Brain microvascular endothelial cell (primary cell): ENCODE measurements around the gene MATN3.

Experiments
- DNase-seq: peaks from one replicate; pipeline ENCODE4 v3.0.0-alpha.2; 2020
- H3K27ac ChIP-seq: fragments of 250-450 bp; sonication (Bioruptor Pico); 2 replicates; pipeline ENCODE4 v1.5.1; 2020; ENCODE audit warnings: mild to moderate bottlenecking, moderate library complexity
- H3K27me3 ChIP-seq: fragments of 250-450 bp; sonication (Bioruptor Pico); replicated peaks from 2 replicates; pipeline ENCODE4 v1.5.1; 2020; ENCODE audit warnings: mild to moderate bottlenecking
- H3K36me3 ChIP-seq: fragments of 250-450 bp; sonication (Bioruptor Pico); replicated peaks from 2 replicates; pipeline ENCODE4 v1.5.1; 2020; ENCODE audit warnings: mild to moderate bottlenecking
- H3K4me3 ChIP-seq: 2 replicates; pipeline ENCODE4 v1.5.1; 2011; ENCODE audit warnings: low read depth, mild to moderate bottlenecking, control low read depth, low read length, moderate library complexity
- CTCF ChIP-seq: IDR thresholded peaks from 2 replicates; pipeline ENCODE4 v1.5.1; 2011; ENCODE audit warnings: low read depth, mild to moderate bottlenecking, moderate library complexity, low read length, control low read depth, inconsistent platforms; ENCODE audit errors: missing control alignments
- in situ Hi-C: cut with HindIII; loops from 2 replicates; pipeline ENCODE4 v1.10.0; 2017; ENCODE audit warnings: low sequenced_read_pairs, low pct_ligation_motif_present

Gene MATN3

GRCh38 chr2:20034218-20034617 is 21.8 kb upstream of the MATN3 start:
- no peak for TF ChIP-seq CTCF
- Histone ChIP-seq H3K36me3 (peaks cover 91% of the 10 kb centered on the region), H3K27me3 (no peaks in the 10 kb centered on the region), H3K4me3 (no peak overlapping the region), H3K27ac (no peak overlapping the region)
- no peak for DNase-seq
- in situ Hi-C loops = no loop called here

GRCh38 chr2:20033322-20033721 is 20.9 kb upstream of the MATN3 start:
- peaks cover 86% of the 10 kb centered on the region for H3K36me3 ChIP-seq
- in situ Hi-C loops = no loop called here
- no peak overlapping the region for H3K27ac ChIP-seq
- H3K27me3 ChIP-seq = no peaks in the 10 kb centered on the region
- DNase-seq = no peak
- no peak overlapping the region for H3K4me3 ChIP-seq
- TF ChIP-seq CTCF = no peak

- H3K4me3 ChIP-seq = no peak overlapping the region
- in situ Hi-C loops = no loop called here
- H3K36me3 ChIP-seq = peaks cover 63% of the 10 kb centered on the region
- H3K27me3 ChIP-seq = no peaks in the 10 kb centered on the region
- H3K27ac ChIP-seq = no peak overlapping the region
- no peak for DNase-seq
- no peak for TF ChIP-seq CTCF
These were observed 17.8 kb upstream of the MATN3 start for GRCh38 chr2:20030224-20030623.

- Histone ChIP-seq H3K36me3 (peaks cover 39% of the 10 kb centered on the region), H3K27ac (no peak overlapping the region), H3K4me3 (no peak overlapping the region), H3K27me3 (no peaks in the 10 kb centered on the region)
- in situ Hi-C loops = loop anchor here (10.0 kb wide), 1 partner anchor 67 kb away; no protein-coding TSS in a partner anchor
- DNase-seq = no peak
- no peak for TF ChIP-seq CTCF
These were observed 15.4 kb upstream of the MATN3 start for GRCh38 chr2:20027705-20028434.

GRCh38 chr2:20027260-20027677 is 14.8 kb upstream of the MATN3 start:
- no peak for DNase-seq
- in situ Hi-C loops = loop anchor here (10.0 kb wide), 1 partner anchor 68 kb away; no protein-coding TSS in a partner anchor
- H3K36me3 ChIP-seq = peaks cover 33% of the 10 kb centered on the region
- no peaks in the 10 kb centered on the region for H3K27me3 ChIP-seq
- TF ChIP-seq CTCF = no peak
- H3K27ac ChIP-seq = no peak overlapping the region
- no peak overlapping the region for H3K4me3 ChIP-seq
